GM23248 (cell line): ENCODE data around the gene HAND2. TPM values are rescaled to one million over a fixed set of nuclear protein-coding genes. Genes with fewer than 3 reads are reported as not detected.

Experiments
- DNase-seq: peaks from one replicate; pipeline ENCODE4 v3.0.0-alpha.2; 2015
- H2AFZ ChIP-seq: fragments of 200-600 bp; sonication (generic); 2 replicates; pipeline ENCODE4 v1.6.1; 2016; ENCODE audit warnings: antibody characterized with exemption
- H3F3A ChIP-seq: fragments of 200-600 bp; sonication (generic); 2 replicates; pipeline ENCODE4 v1.6.1; 2016; ENCODE audit warnings: mild to moderate bottlenecking, antibody characterized with exemption, mixed run types; ENCODE audit not compliant: insufficient read depth
- H3K27ac ChIP-seq: fragments of 200-600 bp; sonication (generic); 2 replicates; pipeline ENCODE4 v1.5.1; 2016; ENCODE audit warnings: mild to moderate bottlenecking
- H3K27me3 ChIP-seq: fragments of 200-600 bp; sonication (generic); replicated peaks from 2 replicates; pipeline ENCODE4 v1.6.1; 2016; ENCODE audit warnings: mild to moderate bottlenecking; ENCODE audit not compliant: insufficient read depth
- H3K36me3 ChIP-seq: fragments of 200-600 bp; sonication (generic); 2 replicates; pipeline ENCODE4 v1.6.1; 2016; ENCODE audit warnings: low read depth, mild to moderate bottlenecking
- H3K4me1 ChIP-seq: fragments of 200-600 bp; sonication (generic); 2 replicates; pipeline ENCODE4 v1.6.1; 2016; ENCODE audit warnings: mild to moderate bottlenecking; ENCODE audit not compliant: insufficient read depth
- H3K4me2 ChIP-seq: fragments of 200-600 bp; sonication (generic); one replicate; pipeline ENCODE4 v1.6.1; 2016; ENCODE audit warnings: mild to moderate bottlenecking; ENCODE audit not compliant: unreplicated experiment
- H3K4me3 ChIP-seq: fragments of 200-600 bp; sonication (generic); 2 replicates; pipeline ENCODE4 v1.5.1; 2016; ENCODE audit warnings: mild to moderate bottlenecking
- H3K79me2 ChIP-seq: fragments of 200-600 bp; sonication (generic); 2 replicates; pipeline ENCODE4 v1.6.1; 2016; ENCODE audit warnings: mild to moderate bottlenecking; ENCODE audit not compliant: insufficient read depth
- H3K9ac ChIP-seq: fragments of 200-600 bp; sonication (generic); 2 replicates; pipeline ENCODE4 v1.6.1; 2016; ENCODE audit warnings: mild to moderate bottlenecking
- H3K9me2 ChIP-seq: fragments of 200-600 bp; sonication (generic); 2 replicates; pipeline ENCODE4 v1.6.1; 2016; ENCODE audit warnings: mixed run types, mild to moderate bottlenecking, moderate library complexity; ENCODE audit not compliant: insufficient read depth
- H3K9me3 ChIP-seq: fragments of 200-600 bp; sonication (generic); one replicate; pipeline ENCODE4 v1.6.1; 2017; ENCODE audit warnings: low read depth
- H4K20me1 ChIP-seq: fragments of 200-600 bp; sonication (generic); 2 replicates; pipeline ENCODE4 v1.6.0; 2016; ENCODE audit not compliant: insufficient read depth
- EZH2 ChIP-seq: fragments of 200-600 bp; sonication (generic); IDR thresholded peaks from 2 replicates; pipeline ENCODE4 v1.6.1; 2018; ENCODE audit warnings: antibody characterized with exemption, mild to moderate bottlenecking; ENCODE audit not compliant: insufficient read depth, poor library complexity, severe bottlenecking
- EZH2phosphoT487 ChIP-seq: fragments of 200-600 bp; sonication (generic); IDR thresholded peaks from 2 replicates; pipeline ENCODE4 v1.6.1; 2018; ENCODE audit warnings: antibody characterized with exemption, moderate library complexity, mild to moderate bottlenecking, low read depth; ENCODE audit not compliant: insufficient read depth
- WGBS, 2 experiments: methylation state at CpG; one replicate each; pipeline ENCODE4 v1.1.6; 2015 to 2017; ENCODE audit warnings: low lambda C conversion rate in 2 of 2, low coverage in 1 of 2; ENCODE audit errors: missing lambda C conversion rate in 2 of 2; 5-methylcytosine and 5-hydroxymethylcytosine counted together
- in situ Hi-C: fragments of 300-500 bp; cut with MboI; formaldehyde crosslinking; loops from 2 replicates; pipeline ENCODE4 v1.15.0; 2020
- polyA plus RNA-seq: library from polyadenylated mRNA; unstranded; fragments of >200 nt; fragmentation: Nextera tagmentation; extraction: Ambion mirVana; gene quantifications from 2 replicates; pipeline ENCODE4 v1.2.1, GENCODE V29; 2016
- total RNA-seq: library from RNA; depleted of rRNA; stranded (reverse); fragments of >200 nt; shearing (Covaris generic); gene quantifications from 2 replicates; pipeline ENCODE4 v1.2.3, GENCODE V29; 2014

The HAND2 gene
- total and polyA plus RNA-seq, 2 experiments from 2014 or later = 11.2 to 19.3 TPM

- H2AFZ ChIP-seq = no peak overlapping the region
- no peaks in the 10 kb centered on the region for H3K79me2 ChIP-seq
- in situ Hi-C loops = no loop called here
- H3F3A ChIP-seq = peaks cover 42% of the 10 kb centered on the region
- H3K9ac ChIP-seq = no peak overlapping the region
- DNase-seq = no peak
- H3K4me3 ChIP-seq = no peak overlapping the region
- no peaks in the 10 kb centered on the region for H3K36me3 ChIP-seq
- H3K27me3 ChIP-seq = no peaks in the 10 kb centered on the region
- 57 to 100% methylated on average over 1 of the region's 1 CpG for WGBS, 2 experiments
- no peaks in the 10 kb centered on the region for H4K20me1 ChIP-seq
- H3K27ac ChIP-seq = no peak overlapping the region
- no peaks in the 10 kb centered on the region for H3K9me3 ChIP-seq
- H3K9me2 ChIP-seq = no peaks in the 10 kb centered on the region
- TF ChIP-seq EZH2 (no peak), EZH2phosphoT487 (no peak)
- H3K4me2 ChIP-seq = peak overlapping the region; percentile 49
- H3K4me1 ChIP-seq = peaks cover 45% of the 10 kb centered on the region
These were observed 43.2 kb downstream of the HAND2 start for GRCh38 chr4:173486714-173487392.

- DNase-seq = peak; percentile 29
- Histone ChIP-seq H3K27ac (no peak overlapping the region), H3K79me2 (no peaks in the 10 kb centered on the region), H3K27me3 (no peaks in the 10 kb centered on the region), H3K4me1 (peaks cover 32% of the 10 kb centered on the region), H3K4me3 (no peak overlapping the region), H3K9me2 (no peaks in the 10 kb centered on the region), H3K4me2 (no peak overlapping the region), H2AFZ (no peak overlapping the region), H3F3A (peaks cover 29% of the 10 kb centered on the region), H3K36me3 (no peaks in the 10 kb centered on the region), H4K20me1 (no peaks in the 10 kb centered on the region), H3K9ac (no peak overlapping the region), H3K9me3 (no peaks in the 10 kb centered on the region)
- in situ Hi-C loops = no loop called here
- no peak for TF ChIP-seq EZH2
- no peak for TF ChIP-seq EZH2phosphoT487
- 76 to 89% methylated on average over 1 of the region's 1 CpG for WGBS, 2 experiments
These were observed 44.9 kb downstream of the HAND2 start for GRCh38 chr4:173485164-173485563.

GRCh38 chr4:173482330-173482931 lies 47.6 kb downstream of the HAND2 start:
- DNase-seq = no peak
- in situ Hi-C loops = no loop called here
- no peaks in the 10 kb centered on the region for H3K9me3 ChIP-seq
- peaks cover 24% of the 10 kb centered on the region for H3K4me1 ChIP-seq
- H2AFZ ChIP-seq = no peak overlapping the region
- H3K27ac ChIP-seq = no peak overlapping the region
- no peaks in the 10 kb centered on the region for H4K20me1 ChIP-seq
- H3K4me3 ChIP-seq = no peak overlapping the region
- no peaks in the 10 kb centered on the region for H3K9me2 ChIP-seq
- WGBS, 2 experiments = 88 to 100% methylated on average over 1 of the region's 1 CpG
- H3K4me2 ChIP-seq = no peak overlapping the region
- H3K27me3 ChIP-seq = no peaks in the 10 kb centered on the region
- peaks cover 22% of the 10 kb centered on the region; the same call in 1 of the 2 replicates for H3F3A ChIP-seq
- no peak overlapping the region for H3K9ac ChIP-seq
- TF ChIP-seq EZH2phosphoT487 (no peak), EZH2 (no peak)
- H3K36me3 ChIP-seq = no peaks in the 10 kb centered on the region
- H3K79me2 ChIP-seq = no peaks in the 10 kb centered on the region

GRCh38 chr4:173478913-173479283 lies 51.1 kb downstream of the HAND2 start:
- 60% methylated on average over 4 of the region's 4 CpGs for WGBS, 2 experiments
- Histone ChIP-seq H3K79me2 (no peaks in the 10 kb centered on the region), H3F3A (peaks cover 14% of the 10 kb centered on the region; the same call in 1 of the 2 replicates), H3K4me2 (peak overlapping the region; percentile 20), H3K4me3 (peak overlapping the region; percentile 5; the same call in 1 of the 2 replicates), H3K9ac (no peak overlapping the region), H4K20me1 (no peaks in the 10 kb centered on the region), H3K36me3 (no peaks in the 10 kb centered on the region), H3K9me2 (no peaks in the 10 kb centered on the region), H3K27ac (no peak overlapping the region), H2AFZ (peak overlapping the region; percentile 46), H3K9me3 (no peaks in the 10 kb centered on the region), H3K4me1 (peaks cover 13% of the 10 kb centered on the region; the same call in 1 of the 2 replicates), H3K27me3 (no peaks in the 10 kb centered on the region)
- in situ Hi-C loops = no loop called here
- TF ChIP-seq EZH2 = no peak
- no peak for TF ChIP-seq EZH2phosphoT487
- no peak for DNase-seq
